HG02588 (cell line): ENCODE measurements around the gene METTL1.

Experiments
- ATAC-seq: cut with Tn5 transposase; IDR thresholded peaks from one replicate; pipeline ENCODE4 v1.9.1; 2021; ENCODE audit warnings: mild to moderate bottlenecking, moderate library complexity; ENCODE audit not compliant: unreplicated experiment

METTL1 gene

DNA sequence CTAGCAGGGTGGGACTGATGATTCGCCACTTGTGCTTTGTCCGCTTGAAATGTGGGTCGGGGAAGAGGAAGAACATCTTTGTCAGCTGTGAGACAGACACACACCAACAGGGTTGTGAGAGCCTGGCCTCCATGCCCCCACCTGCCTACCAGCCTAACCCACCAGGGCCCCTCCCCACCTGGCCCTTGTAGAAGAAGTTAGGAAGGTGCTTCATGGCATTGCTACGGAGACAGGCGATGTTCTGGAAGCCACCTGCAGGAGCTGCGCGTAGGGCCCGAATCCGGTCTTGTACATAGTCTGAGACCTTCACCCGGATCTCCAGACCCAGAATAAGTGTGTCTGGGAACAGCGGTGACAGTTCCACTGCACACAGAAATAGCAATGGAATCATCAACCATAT is 2.3 kb downstream of the METTL1 start:
- no peak for ATAC-seq

DNA sequence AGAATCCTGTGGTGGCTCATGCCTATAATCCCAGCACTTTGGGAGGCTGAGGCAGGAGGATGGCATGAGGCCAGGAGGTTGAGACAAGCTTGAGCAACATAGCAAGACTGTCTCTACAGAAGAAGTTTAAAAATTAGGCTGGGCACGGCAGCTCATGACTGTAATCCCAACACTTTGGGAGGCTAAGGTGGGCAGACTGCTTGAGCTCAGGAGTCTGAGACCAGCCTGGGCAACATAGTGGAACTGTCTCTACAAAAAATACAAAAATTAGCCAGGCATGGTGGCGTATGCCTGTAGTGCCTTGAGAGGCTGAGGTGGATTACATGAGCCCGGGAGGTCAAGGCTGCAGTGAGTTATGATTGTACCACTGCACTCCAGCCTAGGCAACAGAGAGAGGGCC is 4.0 kb downstream of the METTL1 start:
- ATAC-seq = no peak

DNA sequence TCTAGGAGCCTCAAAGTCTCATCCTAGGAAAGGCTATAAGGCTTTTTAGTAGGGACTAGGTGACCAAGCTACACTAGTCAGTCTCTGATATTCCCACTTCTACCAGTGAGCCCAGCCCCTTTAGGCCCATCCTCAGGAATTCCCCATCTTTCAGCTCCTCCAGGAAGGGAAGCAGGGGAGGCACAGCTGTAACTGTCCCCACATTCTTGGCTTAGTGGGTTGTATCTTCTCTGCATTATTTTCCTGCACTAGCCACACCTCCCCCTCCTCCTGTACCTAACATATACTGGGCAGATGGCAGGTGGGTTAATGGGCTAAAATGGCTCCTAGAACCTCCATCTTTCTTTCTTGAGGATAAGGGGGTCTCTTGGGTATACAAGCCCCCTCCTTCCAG is 4.6 kb downstream of the METTL1 start:
- ATAC-seq = no peak

DNA sequence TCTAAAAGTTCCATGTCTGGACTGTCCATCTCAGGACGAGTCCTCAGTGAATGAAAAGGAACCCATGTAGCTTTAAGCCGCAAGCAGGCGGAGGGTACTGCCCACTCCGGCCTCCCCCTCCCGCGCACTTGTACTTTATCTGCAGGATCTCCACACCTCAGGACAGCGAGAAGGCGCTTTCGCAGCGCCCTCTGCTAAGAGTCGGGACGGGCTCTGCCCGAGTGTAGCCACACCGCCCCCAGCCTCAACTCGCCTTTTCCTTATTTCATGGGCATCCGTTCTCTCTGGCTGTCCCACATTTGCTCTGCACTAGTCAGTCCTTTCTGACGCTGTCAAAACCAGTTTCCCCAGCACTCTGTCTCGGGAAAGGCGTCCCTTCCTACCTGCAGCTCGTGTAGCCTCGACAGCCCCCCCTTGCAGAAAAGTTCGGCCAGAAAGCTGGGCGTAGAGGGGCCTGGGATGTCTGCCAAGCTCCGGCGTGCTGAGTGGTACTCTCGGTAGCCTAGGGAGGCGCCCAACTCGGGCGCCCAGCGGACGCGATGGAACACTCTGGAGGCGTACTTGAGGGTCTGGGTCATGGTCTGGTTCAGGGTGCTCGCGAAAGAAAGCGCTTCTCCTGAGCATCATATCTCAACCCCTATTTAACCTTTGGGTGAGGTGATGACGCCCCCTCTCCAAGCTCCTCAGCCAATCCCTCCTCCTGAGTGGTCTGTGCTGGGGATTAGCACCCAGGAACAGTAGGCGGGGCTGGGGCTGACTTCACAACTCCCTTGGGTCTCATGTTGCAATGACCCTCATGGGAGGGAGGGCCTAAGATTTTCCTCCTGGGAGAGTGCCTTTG is 5.2 kb downstream of the METTL1 start, which contains the start of gene CYP27B1:
CYP27B1 (minus strand) TSS at position 615 of the 841 bp plus-strand sequence; CDS start at position 578, 37 bp downstream.
- ATAC-seq = no peak

DNA sequence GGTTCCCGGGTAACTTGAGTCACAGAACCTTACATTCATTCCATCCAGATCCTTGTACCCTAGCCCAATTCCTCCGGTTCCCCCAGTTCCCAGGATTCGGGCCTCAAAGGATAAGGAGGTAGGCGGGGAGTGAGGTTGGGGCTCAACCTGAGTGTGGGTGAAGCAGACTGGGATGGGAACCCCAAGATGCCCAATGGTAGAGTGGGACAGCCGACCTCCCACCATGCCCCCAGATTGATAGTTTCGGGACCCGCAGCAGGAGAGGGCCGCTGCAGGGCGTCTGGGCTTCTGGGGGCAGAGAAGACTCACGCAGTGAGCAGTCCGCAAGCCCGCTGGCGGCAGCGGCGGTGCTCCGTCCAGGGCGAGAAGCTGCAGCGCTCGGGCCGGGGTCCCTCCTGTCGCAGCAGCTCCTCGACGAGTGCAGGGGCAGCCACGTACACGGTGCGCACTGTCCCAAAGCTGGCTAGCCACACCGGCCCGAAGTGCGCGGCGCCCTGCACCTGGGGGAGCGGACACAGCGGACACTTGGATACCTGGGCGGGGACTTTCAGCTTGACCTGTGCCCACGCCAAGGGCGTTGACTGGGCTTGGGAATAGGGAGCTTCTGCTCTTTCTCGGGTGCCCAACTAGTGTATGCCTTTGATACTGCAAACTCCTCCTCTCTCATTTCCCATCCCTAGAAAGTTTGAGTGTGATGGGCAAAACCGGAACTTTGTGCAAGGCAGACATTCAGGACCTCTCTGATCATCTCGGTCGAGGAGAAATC is 6.0 kb downstream of the METTL1 start:
- no peak for ATAC-seq

DNA sequence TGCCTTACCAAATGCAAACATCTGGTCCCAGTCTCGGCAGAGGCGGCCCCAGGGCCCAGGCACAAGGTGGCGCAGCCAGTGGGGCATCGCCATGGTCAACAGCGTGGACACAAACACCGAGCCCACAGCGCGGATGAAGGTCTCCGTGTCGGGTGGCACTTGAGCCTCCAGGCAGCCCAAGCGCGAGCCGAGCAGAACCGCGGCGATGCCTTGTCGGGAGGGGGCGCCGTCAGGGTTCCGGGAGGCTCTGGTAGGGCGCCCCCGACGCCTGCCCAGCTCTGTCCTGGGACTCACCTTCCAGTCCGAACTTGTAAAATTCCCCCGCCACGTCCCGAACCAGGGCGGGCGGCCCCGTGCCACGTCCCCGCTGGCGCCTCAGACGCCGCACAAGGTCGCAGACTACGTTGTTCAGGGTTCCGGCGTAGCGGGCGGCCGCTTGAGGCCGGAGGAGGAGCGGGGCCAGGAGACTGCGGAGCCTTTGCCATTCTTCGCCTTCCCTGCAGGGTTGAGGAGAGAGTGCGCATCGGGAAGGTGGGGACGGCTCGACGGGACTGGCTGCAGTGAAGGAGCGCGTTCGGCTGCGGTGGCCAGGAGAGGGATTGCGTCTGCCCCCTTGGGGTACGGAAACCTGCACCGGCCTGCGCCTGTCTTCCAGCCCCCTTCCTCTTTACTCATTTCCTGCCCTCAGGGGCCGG is 6.8 kb downstream of the METTL1 start:
- peak; percentile 64 for ATAC-seq

DNA sequence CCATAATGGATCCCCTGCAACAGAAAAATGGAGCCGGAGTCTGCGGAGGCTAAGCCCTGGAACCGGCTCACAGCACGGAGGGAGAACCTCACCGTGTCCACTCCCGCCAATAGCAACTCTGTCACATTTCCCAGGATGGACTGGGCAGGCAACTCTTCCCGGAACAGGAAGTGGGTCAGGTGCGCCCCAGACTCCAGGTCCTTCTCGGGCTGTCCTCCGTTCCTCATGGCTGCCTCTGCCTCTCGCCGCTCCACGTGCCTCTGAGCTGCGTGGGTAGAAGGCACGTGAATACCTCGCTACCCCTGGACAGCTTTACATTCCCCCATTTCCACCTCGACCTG is 7.3 kb downstream of the METTL1 start:
- no peak for ATAC-seq

DNA sequence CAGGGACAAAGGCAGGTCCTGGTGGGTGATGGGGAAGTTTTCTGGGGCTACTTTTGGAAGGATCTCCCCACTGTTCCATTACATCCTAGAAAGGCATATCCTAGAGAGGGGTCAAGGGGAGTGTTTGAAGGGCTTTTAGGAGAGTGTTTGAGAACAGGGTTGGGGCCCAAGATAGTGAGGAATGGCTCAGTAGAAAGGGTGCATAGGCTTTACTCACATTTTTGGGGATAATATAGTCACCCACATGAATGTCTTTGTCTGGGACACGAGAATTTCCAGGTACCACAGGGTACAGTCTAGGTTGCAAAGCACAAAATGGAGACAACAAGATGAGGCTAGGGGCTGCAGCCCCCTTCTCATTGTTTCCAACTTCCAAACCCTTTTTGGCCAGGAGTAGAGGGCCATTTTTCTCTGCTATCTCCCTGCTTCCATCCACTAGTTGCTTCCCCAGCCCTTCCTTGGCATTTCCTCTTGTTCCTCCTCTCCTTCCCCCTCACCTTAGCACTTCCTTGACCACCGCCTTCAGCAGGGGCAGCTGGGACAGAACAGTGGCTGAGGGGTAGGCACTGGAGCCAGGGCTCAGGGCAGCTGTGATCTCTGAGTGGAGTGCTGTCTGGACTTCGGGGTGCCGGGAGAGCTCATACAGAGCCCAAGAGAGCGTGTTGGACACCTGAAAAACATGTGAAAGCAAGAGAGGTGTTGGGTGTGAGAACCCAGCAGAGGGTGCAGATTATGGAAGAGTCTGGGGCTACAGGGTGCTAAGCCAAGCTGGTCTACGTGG is 7.8 kb downstream of the METTL1 start:
- ATAC-seq = no peak

DNA sequence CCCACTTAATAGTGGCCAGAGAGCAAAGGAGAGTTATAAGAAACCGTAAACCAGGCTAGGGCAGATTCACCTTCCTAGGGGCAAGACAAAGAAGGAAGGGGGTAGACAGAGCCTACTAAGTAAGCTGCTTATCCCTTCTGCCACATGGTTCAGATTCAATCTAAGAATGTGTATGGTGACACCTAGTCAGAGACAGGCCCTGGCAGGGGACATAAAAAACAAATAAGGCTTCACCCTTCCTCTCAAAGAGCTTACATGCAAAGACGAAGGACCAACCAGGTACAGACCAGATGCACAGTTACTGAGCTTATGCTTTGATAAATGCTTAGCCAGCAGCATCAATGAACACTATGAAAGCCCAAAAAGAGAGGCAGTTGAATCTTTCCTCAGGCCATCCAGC is 9.4 kb downstream of the METTL1 start:
- ATAC-seq = no peak

DNA sequence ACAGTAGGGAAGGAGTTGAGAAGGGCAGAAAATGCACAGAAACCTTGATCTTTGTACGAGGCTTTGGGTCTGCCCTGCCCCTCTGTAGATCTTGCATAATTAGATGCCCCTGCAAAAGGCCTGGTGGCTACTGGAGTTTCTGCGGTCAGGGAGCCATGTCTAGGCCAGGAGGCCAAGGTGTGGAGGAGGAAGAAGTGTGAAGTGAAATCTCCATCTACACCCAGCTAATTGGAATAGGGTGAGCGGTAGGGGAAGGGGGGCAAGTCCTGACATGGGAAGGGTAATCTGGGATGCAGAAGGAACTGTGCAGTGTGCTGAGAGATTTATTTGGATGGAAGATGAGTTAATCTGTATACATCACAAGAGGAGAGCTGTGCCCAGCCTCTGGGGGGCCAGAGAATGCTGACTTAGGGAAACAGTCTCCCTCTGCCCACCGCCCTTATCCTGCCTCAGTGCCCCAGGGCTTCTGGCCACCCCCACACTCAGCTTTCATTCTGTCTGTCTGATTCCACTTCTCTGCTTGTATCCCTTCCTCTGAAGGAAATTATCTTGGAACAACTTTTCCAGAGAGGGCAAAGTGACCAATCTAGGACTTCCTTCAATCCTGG is 10.4 kb downstream of the METTL1 start:
- no peak for ATAC-seq

DNA sequence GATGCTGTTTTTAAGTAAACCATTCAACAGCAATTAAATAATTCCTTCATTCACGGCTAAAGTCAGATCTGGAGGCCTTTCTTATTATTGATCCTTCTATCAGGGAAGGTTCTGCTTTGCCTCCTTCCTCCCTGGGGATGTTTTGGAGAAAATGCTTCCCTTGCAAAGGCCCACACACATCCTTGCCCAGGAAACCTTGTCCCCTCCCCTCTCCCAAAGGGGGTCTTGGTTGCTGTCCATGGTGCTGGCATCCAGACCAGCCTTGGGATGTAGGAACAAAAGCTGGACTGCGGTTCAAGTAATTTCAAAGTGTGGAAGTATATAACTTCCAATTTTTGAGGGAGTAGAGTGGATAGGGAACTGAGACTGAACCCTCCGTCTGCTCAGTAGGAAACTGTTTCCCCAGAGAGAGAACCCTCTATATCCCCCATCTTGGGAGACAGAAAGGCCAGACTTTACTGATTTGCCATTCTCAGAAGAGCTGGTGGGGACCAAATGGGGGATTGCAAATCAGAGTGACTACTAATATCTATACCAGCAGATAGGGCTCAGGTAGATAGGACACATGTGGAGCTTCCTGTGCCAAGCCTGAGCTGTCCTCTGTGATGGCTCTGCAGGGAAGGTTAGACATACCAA is 11.4 kb downstream of the METTL1 start:
- ATAC-seq = no peak

DNA sequence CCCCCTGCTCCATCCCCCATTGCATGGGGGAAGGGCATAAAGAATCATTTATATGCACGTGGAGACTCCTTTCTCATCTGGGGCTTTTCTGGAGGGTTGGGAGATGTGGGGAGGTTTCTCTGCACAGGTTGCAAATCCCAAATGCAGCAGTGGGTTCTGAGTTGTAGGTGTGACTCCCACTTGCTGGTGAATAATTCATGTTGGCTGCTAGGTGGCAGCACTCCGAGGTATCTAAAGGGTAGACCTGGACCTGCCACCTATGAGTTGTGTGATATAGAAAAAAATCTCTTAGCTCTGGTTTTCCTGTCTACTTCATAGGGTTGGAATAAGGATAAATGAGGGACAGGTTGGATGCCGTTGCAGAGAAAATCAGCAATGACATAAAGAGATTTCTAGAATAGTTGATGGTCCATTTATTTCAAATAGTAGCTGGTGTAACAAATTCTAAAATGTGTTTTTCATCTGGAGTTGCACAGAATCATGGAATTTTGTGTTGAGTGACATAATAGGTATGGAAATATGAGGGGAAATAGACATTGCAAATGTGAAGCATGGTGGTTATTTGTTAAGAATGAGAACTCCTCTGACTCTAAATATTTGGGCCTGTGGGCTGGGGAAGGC is 12.4 kb downstream of the METTL1 start:
- no peak for ATAC-seq

DNA sequence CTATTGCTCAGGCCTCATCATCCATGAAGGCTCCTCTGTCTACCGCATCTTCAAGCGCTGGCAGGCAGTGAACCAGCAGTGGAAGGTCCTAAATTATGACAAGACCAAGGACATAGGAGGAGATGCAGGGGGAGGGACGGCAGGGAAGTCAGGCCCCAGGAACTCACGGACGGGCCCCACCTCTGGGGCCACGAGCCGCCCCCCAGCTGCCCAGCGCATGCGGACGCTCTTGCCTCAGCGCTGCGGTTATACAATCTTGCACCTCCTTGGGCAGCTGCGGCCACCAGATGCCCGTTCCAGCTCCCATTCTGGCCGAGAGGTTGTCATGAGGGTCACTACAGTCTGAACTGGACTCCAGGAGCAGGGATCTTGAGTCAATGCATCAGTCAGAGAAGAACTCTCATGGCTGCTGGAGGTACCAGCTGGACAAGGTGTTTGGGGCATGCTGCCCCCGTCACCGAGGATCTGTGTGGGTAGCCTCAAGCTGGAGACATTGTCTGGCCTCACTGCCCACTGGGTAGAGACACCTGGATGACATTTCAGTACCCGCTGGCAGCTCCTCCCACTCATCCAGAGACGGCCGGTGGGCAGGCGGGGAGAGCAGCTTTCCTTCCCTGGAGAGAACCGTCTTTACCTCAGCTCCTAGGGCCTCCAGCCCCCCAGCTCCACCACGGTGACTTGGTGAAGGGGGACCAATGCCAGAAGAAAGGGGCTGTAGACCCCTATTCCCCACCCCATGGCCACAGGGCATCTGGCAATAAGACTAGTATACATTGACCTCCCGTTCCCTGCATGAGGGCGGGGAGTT is 13.1 kb downstream of the METTL1 start:
- no peak for ATAC-seq

DNA sequence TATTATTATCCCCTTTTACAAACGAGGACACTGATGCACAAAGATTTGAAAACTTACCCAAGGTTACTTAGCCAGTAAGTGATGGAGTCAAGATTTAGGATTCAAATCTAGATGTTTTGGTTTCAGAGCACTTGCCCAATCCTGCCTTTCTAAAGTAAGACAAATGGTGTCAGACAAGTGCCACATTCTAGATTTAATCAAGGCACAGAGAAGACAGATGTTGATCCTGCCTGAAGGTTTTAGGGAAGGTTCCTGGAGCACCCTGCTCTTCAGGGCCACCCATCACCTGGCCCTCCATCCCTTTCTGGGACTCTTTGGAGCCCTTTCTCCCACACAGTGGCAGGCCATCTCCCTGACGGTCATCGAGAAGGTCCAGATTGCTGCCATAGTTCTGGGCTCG is 14.1 kb downstream of the METTL1 start:
- ATAC-seq = no peak

DNA sequence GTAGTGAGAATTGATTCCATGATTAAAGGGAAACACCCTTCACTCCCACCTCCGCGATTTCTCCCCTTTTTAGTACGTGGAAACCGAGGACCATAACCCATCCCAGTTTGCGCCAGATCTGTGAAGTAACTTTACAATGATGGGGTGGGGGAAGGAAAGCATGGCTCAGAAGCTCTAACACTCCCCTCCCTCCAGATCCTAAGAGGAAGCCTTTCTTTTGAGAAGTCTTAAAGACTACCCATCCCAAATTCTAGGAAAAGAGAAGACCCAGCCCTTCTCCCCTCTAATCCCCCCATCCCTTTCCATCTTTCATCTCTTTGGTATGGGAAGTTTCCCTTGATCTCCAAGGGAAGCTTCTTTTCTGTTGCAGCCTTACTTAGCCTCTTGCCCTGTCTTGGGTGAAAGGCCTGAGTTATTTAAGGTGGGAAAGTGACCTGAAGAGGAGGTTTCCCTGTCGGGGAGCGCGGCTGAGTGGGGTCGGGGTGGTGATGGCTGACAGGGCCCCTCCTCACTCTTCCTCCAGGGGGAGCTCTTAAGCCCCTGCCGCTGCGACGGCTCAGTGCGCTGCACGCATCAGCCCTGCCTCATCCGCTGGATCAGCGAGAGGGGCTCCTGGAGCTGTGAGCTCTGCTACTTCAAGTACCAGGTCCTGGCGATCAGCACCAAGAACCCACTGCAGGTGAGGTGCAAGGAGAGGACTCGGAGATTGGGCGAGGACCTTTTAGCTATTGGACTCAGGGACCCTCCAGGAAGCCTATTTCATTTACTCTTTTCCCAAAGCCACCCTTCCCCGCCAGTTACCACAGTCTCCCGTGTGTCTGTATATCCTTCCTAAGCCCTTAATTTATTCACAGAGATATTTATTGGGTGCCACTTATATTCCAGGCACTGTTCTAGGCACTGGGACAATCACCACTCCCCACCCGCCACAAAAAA is 15.2 kb downstream of the METTL1 start:
- peak; percentile 19 for ATAC-seq

DNA sequence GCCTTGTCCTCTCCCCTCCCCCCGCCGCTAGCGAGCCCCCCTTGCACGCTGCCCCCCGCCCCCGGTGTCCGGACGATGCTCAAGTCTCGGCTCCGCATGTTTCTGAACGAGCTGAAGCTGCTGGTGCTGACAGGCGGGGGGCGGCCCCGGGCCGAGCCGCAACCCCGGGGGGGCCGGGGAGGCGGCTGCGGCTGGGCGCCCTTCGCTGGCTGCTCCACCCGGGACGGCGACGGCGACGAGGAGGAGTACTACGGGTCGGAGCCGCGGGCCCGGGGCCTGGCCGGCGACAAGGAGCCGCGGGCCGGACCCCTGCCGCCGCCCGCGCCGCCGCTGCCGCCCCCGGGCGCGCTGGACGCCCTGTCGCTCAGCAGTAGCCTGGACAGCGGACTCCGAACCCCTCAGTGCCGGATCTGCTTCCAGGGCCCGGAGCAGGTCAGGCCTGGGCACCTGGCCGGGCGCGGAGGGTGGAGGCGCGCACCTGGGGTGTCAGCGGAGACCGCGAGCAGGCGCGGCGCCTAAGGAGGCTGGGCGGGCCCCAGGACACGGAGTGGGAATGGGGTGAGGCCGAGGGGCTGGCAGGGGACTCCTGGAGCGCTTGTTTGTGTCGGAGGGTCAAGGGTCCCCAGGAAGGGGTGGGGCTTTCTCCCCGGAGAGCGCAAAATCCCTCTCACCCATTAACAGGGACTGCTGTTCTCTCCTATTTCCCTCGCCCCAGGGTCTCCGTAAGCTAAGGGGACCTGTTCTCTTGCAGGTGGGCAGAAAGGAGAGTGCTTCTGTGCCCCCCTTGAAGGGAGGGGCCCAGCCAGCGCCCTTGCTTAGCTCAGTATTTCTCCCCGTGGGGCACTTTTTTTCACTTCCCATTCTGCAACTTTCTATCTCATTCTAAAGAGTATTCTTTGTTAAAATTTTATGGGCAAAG is 16.2 kb downstream of the METTL1 start:
- ATAC-seq = no peak

DNA sequence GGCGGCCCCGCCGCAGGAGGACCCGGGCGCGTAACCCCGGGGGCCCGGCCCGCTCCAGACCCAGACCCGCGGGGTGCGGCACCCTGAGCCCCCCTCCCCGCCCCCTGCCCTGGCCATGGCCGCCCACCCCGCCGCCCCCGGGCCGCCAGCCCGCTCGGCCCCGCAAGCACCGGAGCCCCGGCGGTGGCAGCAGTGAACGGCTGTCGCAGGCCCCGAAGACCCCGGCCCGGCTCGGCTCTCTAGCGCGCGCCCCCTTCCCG is 16.8 kb downstream of the METTL1 start:
- ATAC-seq = no peak
